Measurements from ENCODE around the gene QSOX1. TPM values are rescaled to one million over a fixed set of nuclear protein-coding genes. Genes with fewer than 3 reads are reported as not detected.

QSOX1 gene
- total RNA-seq, 4 donors from 2014 or later: 109 to 124 (median 119) TPM

GRCh38 chr1:180185281-180185680 is 30.6 kb downstream of the QSOX1 start:
- in situ Hi-C loops (cut with MboI; ENCODE audit: low pct_ligation_motif_present in 1 of 4, low pct_unique_long_range_greater_than_20kb in 1 of 4, low sequenced_read_pairs in 3 of 4): no loop called here
- DNase-seq: no peak
- peaks cover 0 to 12% (median 2%) of the 10 kb centered on the region in 4 donors for H3K36me3 ChIP-seq

GRCh38 chr1:180185971-180186645 is 31.4 kb downstream of the QSOX1 start:
- no peaks in the 10 kb centered on the region for H3K27me3 ChIP-seq
- in situ Hi-C loops (cut with MboI; ENCODE audit: low pct_ligation_motif_present in 1 of 4, low pct_unique_long_range_greater_than_20kb in 1 of 4, low sequenced_read_pairs in 3 of 4): no loop called here
- H3K27ac ChIP-seq: no peak overlapping the region
- no peak for DNase-seq
- H3K36me3 ChIP-seq: peaks cover 0 to 19% (median 5%) of the 10 kb centered on the region in 4 donors
- no peaks in the 10 kb centered on the region for H3K9me3 ChIP-seq
- no peak overlapping the region for H3K4me3 ChIP-seq
- intact Hi-C loops (cut with DNase I; ENCODE audit: low total_unique reads): no loop called here
- 88 to 94% methylated on average over 3 to 7 of the region's 9 CpGs for WGBS, 2 donors (ENCODE audit: low coverage in 1 of 2)
- H3K4me1 ChIP-seq: no peaks in the 10 kb centered on the region
- TF ChIP-seq CTCF (IDR thresholded peaks at IDR 0.05) (no peak), EP300 (IDR thresholded peaks at IDR 0.05; ENCODE audit: low read depth) (no peak), POLR2A (IDR thresholded peaks at IDR 0.05) (no peak), POLR2AphosphoS5 (IDR thresholded peaks at IDR 0.05) (no peak)

More at GRCh38 chr1:180185281-180185680, 30.6 kb downstream of the QSOX1 start:
- Histone ChIP-seq H3K9me3 (no peaks in the 10 kb centered on the region), H3K27ac (no peak overlapping the region), H3K4me3 (no peak overlapping the region), H3K27me3 (no peaks in the 10 kb centered on the region), H3K4me1 (no peaks in the 10 kb centered on the region)
- WGBS, 2 donors (ENCODE audit: low coverage in 1 of 2): 83% methylated on average over 5 of the region's 5 CpGs; no CpG with 5 or more reads in 1 of the 2 donors
- TF ChIP-seq EP300 (IDR thresholded peaks at IDR 0.05; ENCODE audit: low read depth) (no peak), CTCF (IDR thresholded peaks at IDR 0.05) (no peak), POLR2AphosphoS5 (IDR thresholded peaks at IDR 0.05) (no peak), POLR2A (IDR thresholded peaks at IDR 0.05) (no peak)
- intact Hi-C loops (cut with DNase I; ENCODE audit: low total_unique reads): no loop called here

- no peak overlapping the region for H3K27ac ChIP-seq
- no peak overlapping the region for H3K4me3 ChIP-seq
- in situ Hi-C loops (cut with MboI; ENCODE audit: low pct_ligation_motif_present in 1 of 4, low pct_unique_long_range_greater_than_20kb in 1 of 4, low sequenced_read_pairs in 3 of 4) (no loop called here), intact Hi-C loops (cut with DNase I; ENCODE audit: low total_unique reads) (no loop called here)
- H3K9me3 ChIP-seq: no peaks in the 10 kb centered on the region
- H3K27me3 ChIP-seq: no peaks in the 10 kb centered on the region
- no peaks in the 10 kb centered on the region for H3K4me1 ChIP-seq
- H3K36me3 ChIP-seq: peaks cover 0 to 22% (median 6%) of the 10 kb centered on the region in 4 donors
- WGBS, 2 donors (ENCODE audit: low coverage in 1 of 2): 40 to 82% methylated on average over 2 to 8 of the region's 8 CpGs
- no peak for DNase-seq
- TF ChIP-seq POLR2A (IDR thresholded peaks at IDR 0.05) (no peak), POLR2AphosphoS5 (IDR thresholded peaks at IDR 0.05) (no peak), EP300 (IDR thresholded peaks at IDR 0.05; ENCODE audit: low read depth) (no peak), CTCF (IDR thresholded peaks at IDR 0.05) (no peak)
Observed at GRCh38 chr1:180186831-180187230, 32.2 kb downstream of the QSOX1 start.

GRCh38 chr1:180187626-180188025 is 33.0 kb downstream of the QSOX1 start:
- WGBS, 2 donors (ENCODE audit: low coverage in 1 of 2): 89% methylated on average over 5 of the region's 5 CpGs; no CpG with 5 or more reads in 1 of the 2 donors
- intact Hi-C loops (cut with DNase I; ENCODE audit: low total_unique reads) (no loop called here), in situ Hi-C loops (cut with MboI; ENCODE audit: low pct_ligation_motif_present in 1 of 4, low pct_unique_long_range_greater_than_20kb in 1 of 4, low sequenced_read_pairs in 3 of 4) (no loop called here)
- no peak for DNase-seq
- no peak for TF ChIP-seq POLR2A (IDR thresholded peaks at IDR 0.05)
- TF ChIP-seq POLR2AphosphoS5 (IDR thresholded peaks at IDR 0.05): no peak
- no peak for TF ChIP-seq EP300 (IDR thresholded peaks at IDR 0.05; ENCODE audit: low read depth)
- no peak for TF ChIP-seq CTCF (IDR thresholded peaks at IDR 0.05)
- Histone ChIP-seq H3K27ac (no peak overlapping the region), H3K36me3 (peaks cover 0 to 15% (median 6%) of the 10 kb centered on the region in 4 donors), H3K4me1 (no peaks in the 10 kb centered on the region), H3K9me3 (no peaks in the 10 kb centered on the region), H3K27me3 (no peaks in the 10 kb centered on the region), H3K4me3 (no peak overlapping the region)

Measured in transverse colon (tissue), 4 donors.